ENCODE data around the gene LLGL1.

Gene LLGL1

DNA sequence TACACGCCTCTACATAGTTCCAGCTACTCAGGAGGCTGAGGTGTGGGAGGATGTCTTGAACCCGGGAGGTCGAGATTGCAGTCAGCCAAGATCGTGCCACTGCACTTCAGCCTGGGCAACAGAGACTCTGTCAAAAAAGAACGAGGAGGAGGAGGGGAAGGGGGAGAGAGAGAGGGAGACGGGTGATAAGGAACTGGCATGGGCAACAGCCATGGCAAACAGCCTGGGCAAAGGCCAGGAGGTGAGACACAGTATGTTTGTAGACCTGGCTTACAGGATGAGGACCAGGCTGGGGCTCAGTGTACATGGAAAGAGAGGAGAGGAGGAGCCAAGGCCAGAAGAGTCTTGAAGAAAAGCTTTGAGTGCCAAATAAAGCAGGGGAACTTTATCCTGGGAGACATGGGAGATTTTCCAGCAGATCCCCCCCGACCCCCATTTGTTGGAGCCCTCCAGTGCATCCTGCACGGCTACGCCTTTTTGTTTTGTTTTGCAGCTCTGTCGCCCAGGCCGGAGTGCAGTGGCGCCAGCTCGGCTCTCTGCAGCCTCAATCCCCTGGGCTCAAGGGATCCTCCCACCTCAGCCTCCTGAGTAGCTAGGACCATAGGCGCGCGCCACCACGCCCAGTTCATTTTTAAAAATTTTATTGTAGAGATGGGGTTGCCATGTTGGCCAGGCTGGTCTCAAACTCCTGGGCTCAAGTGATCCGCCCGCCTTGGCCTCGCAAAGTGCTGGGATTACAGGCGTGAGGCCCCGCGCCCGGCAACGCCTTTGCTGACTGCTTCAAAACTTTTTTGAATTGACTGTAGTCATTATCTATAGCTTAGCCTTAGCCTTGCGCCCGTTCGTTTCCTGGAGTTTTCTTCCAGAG is 43.1 kb upstream of the LLGL1 start:
- TF ChIP-seq, protein P1, sequence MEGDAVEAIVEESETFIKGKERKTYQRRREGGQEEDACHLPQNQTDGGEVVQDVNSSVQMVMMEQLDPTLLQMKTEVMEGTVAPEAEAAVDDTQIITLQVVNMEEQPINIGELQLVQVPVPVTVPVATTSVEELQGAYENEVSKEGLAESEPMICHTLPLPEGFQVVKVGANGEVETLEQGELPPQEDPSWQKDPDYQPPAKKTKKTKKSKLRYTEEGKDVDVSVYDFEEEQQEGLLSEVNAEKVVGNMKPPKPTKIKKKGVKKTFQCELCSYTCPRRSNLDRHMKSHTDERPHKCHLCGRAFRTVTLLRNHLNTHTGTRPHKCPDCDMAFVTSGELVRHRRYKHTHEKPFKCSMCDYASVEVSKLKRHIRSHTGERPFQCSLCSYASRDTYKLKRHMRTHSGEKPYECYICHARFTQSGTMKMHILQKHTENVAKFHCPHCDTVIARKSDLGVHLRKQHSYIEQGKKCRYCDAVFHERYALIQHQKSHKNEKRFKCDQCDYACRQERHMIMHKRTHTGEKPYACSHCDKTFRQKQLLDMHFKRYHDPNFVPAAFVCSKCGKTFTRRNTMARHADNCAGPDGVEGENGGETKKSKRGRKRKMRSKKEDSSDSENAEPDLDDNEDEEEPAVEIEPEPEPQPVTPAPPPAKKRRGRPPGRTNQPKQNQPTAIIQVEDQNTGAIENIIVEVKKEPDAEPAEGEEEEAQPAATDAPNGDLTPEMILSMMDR (conservative IDR thresholded peaks at IDR 0.05), result no peak
- peak overlapping the region; percentile 99 for H3K27ac ChIP-seq

DNA sequence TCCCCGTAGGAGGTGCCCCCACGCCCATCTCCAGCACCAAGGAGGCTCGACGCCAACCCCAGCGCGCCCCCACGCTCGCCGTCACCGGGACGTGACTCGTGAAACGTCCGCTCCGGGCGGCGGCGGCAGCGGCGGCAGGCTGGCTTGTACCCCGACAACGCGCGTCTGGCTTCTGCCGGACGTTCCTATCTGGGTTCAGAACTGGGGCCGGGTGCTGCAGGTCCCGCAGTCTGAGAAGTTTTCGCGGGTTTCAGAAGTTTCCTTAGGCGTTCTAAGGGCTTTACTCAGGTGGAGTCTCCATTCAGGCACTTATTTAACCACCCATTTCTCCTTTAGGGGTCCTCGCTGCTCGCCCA is 42.5 kb upstream of the LLGL1 start:
- TF ChIP-seq, protein P1 (conservative IDR thresholded peaks at IDR 0.05), result no peak
- H3K27ac ChIP-seq, result peak overlapping the region; percentile 99

DNA sequence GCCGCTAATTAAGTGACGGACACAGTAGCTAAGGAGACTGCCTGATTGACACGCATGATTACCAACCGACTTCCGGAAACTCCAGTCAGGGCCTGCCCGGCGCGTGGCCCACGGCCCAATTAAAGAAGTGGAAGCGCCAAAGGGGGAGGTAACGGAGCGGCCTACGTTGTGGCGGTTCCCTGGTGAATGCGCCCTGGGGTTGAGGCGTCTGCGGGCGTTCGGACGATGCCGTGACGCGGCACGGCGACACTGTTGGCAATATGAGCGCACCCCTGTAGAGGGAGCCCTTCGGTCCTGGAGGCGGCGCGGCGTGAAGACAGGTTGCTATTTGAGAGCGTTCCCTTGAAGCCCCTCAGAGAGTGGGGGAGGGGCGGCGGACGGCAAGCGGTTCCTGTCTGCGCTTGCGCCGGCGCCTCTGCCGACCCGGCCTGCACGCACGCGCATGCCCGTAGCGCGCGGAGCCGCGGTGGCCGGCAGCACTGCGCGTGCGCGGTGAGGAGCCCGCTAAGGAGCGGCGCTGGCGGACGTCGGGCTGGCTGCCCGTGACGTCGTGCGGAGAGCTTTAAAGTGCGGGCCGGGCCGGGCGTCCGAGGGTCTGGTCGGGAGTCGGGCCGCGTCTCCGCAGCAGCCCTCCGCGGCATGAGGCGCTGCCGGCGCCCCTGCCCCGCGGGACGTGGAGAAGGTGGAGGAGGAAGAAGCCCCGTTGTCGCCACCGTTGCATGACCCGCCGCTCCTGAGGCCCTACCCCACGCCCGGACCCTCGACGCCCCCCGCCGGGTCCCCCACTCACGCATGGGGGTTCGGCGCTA is 41.9 kb upstream of the LLGL1 start, which contains the start of gene ALKBH5:
Gene ALKBH5 (plus strand): TSS at position 495 of the 809 bp plus-strand sequence. CDS start 416 bp downstream, outside the sequence.
- H3K27ac ChIP-seq, result peak within 1 kb of the TSS; percentile 99
- TF ChIP-seq, protein P1 (conservative IDR thresholded peaks at IDR 0.05), result peak; percentile 2; the same call in 1 of the 2 replicates

DNA sequence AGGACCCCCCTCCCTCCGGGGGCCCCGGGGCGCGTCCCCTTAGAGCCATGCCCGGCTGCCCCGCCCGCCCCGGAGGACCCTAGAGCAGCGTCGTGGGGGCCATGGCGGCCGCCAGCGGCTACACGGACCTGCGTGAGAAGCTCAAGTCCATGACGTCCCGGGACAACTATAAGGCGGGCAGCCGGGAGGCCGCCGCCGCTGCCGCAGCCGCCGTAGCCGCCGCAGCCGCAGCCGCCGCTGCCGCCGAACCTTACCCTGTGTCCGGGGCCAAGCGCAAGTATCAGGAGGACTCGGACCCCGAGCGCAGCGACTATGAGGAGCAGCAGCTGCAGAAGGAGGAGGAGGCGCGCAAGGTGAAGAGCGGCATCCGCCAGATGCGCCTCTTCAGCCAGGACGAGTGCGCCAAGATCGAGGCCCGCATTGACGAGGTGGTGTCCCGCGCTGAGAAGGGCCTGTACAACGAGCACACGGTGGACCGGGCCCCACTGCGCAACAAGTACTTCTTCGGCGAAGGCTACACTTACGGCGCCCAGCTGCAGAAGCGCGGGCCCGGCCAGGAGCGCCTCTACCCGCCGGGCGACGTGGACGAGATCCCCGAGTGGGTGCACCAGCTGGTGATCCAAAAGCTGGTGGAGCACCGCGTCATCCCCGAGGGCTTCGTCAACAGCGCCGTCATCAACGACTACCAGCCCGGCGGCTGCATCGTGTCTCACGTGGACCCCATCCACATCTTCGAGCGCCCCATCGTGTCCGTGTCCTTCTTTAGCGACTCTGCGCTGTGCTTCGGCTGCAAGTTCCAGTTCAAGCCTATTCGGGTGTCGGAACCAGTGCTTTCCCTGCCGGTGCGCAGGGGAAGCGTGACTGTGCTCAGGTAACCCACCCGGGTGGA is 41.0 kb upstream of the LLGL1 start:
- peak overlapping the region; percentile 99 for H3K27ac ChIP-seq
- TF ChIP-seq, protein P1 (conservative IDR thresholded peaks at IDR 0.05), result no peak

DNA sequence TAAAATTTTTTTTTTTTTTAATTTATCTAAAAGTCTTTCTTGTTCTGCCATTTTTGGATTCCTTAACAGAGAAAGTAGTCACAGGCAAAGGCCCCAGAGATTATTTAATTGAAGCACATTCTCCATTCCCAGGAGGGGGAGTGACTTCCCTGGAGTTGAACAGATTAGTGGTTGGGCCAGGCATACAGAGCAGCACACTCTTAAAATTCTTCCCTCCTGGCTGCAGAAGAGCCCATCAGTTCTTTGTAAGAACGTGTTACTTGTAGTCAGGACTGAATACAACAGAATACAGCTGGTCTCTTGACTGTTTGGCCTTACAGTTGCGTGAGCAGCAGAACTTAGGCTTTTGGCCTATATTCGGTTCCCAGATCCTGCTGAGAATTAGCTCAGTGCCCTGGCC is 40.0 kb upstream of the LLGL1 start:
- TF ChIP-seq, protein P1 (conservative IDR thresholded peaks at IDR 0.05), result no peak
- H3K27ac ChIP-seq, result peak overlapping the region; percentile 99

DNA sequence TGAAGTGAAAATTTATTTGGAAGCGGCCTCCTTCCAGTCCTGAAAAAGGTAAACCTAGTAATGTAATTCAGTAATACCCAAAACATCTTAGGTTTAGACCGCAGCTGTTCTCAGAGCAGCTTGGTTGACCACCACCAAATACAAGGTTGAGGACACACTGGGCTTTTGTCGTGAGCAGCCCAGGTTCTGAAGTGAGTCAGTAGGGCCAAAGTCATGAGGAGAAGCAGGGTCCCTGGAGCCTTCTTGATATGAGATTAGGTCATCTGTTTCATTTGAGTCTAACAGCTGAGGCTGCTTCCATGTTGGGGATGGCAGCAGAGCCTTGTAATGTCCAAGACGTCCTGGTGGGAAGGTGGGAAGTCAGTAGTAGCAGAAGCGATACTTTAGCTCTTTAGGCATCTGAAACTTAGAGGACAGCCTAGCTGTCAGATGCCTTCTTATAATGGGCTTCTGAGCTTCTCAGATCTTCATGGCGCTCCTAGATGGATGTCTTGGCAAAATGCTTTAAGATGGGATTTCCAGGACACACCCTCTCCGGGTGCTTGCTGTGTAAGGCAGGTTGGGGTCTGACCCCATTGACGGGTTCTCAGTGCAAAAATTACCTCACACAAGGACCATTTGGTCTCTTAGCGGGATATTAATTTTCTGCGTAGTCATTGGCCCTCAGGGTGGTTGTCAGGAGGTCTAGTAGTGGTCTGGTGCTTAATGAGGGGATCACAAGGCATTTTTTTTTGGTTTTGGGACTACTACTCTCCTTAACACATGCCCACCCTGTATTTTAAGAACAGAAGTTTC is 39.4 kb upstream of the LLGL1 start:
- TF ChIP-seq, protein P1 (conservative IDR thresholded peaks at IDR 0.05), result no peak
- H3K27ac ChIP-seq, result peak overlapping the region; percentile 99

All from VCaP (cell line).